Stomach (tissue), 4 donors: ENCODE data around the gene MYRIP.

Experiments
- CTCF ChIP-seq, 7 experiments: fragments of 450-650 bp in 4 of 7; fragments of 200-600 bp in 3 of 7; sonication (generic) in 3 of 7; IDR thresholded peaks; one replicate each; pipeline ENCODE4 v1.5.1; 2016 to 2019; ENCODE audit warnings: antibody characterized with exemption in 7 of 7, control low read depth in 2 of 7, mild to moderate bottlenecking in 1 of 7
- POLR2A ChIP-seq, 4 donors: fragments of 450-650 bp; IDR thresholded peaks; one replicate each; pipeline ENCODE4 v1.6.1; 2016; ENCODE audit warnings: antibody characterized with exemption in 4 of 4, control low read depth in 2 of 4, mild to moderate bottlenecking in 1 of 4, moderate library complexity in 1 of 4

- TF ChIP-seq CTCF (IDR thresholded peaks at IDR 0.05) (no peak), POLR2A (IDR thresholded peaks at IDR 0.05) (no peak)
Measured at GRCh38 chr3:40216471-40216870, 407.1 kb downstream of the MYRIP start.
